Measurements from ENCODE around the gene IL1RAPL2.

- TF ChIP-seq, protein P1, sequence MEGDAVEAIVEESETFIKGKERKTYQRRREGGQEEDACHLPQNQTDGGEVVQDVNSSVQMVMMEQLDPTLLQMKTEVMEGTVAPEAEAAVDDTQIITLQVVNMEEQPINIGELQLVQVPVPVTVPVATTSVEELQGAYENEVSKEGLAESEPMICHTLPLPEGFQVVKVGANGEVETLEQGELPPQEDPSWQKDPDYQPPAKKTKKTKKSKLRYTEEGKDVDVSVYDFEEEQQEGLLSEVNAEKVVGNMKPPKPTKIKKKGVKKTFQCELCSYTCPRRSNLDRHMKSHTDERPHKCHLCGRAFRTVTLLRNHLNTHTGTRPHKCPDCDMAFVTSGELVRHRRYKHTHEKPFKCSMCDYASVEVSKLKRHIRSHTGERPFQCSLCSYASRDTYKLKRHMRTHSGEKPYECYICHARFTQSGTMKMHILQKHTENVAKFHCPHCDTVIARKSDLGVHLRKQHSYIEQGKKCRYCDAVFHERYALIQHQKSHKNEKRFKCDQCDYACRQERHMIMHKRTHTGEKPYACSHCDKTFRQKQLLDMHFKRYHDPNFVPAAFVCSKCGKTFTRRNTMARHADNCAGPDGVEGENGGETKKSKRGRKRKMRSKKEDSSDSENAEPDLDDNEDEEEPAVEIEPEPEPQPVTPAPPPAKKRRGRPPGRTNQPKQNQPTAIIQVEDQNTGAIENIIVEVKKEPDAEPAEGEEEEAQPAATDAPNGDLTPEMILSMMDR (IDR thresholded peaks at IDR 0.05), result no peak
- no peak for TF ChIP-seq POLR2A (IDR thresholded peaks at IDR 0.05)
Measured at GRCh38 chrX:105618393-105619101, 1052.5 kb downstream of the IL1RAPL2 start.

Data from thyroid gland (tissue), 4 donors.